Measurements from ENCODE around the gene PANK3. TPM values are rescaled to one million over a fixed set of nuclear protein-coding genes. Genes with fewer than 3 reads are reported as not detected.

The PANK3 gene
- total RNA-seq, 2 experiments from 2014 or later, result 58.7 to 60.6 TPM

DNA sequence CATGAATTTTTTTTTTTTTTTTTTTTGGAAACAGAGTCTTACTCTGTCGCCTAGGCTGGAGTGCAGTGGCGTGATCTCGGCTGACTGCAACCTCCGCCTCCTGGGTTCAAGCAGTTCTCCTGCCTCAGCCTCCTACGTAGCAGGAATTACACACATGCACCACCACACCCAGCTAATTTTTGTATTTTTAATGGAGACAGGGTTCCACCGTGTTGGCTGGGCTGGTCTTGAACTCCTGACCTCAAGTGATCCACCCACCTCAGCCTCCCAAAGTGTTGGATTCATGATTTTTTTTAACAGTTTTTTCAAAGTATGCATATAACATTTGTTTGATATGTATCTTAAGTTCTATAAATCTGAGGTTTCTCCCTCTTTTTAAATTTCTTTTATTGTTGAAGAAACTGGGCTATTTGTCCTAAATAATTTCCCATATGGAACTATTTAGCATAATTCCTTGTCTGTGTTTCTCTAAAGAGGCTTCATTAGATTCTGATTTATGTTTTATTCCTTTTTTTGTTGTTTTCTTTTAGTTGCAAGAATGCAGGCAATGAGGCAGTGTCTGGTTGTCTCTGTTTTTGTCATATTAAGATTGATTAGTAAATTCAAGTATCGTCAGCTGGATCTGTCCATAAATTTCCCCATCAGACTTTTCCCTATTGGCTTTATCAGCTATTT is 76.5 kb downstream of the PANK3 start:
- intact Hi-C loops (cut with micrococcal nuclease), result no loop called here
- CTCF ChIA-PET, result no interaction called here
- TF ChIP-seq, protein P1, sequence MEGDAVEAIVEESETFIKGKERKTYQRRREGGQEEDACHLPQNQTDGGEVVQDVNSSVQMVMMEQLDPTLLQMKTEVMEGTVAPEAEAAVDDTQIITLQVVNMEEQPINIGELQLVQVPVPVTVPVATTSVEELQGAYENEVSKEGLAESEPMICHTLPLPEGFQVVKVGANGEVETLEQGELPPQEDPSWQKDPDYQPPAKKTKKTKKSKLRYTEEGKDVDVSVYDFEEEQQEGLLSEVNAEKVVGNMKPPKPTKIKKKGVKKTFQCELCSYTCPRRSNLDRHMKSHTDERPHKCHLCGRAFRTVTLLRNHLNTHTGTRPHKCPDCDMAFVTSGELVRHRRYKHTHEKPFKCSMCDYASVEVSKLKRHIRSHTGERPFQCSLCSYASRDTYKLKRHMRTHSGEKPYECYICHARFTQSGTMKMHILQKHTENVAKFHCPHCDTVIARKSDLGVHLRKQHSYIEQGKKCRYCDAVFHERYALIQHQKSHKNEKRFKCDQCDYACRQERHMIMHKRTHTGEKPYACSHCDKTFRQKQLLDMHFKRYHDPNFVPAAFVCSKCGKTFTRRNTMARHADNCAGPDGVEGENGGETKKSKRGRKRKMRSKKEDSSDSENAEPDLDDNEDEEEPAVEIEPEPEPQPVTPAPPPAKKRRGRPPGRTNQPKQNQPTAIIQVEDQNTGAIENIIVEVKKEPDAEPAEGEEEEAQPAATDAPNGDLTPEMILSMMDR (IDR thresholded peaks at IDR 0.05), result no peak
- Mint-ChIP-seq H3K4me1 (ENCODE audit: low read depth) (no peaks in the 10 kb centered on the region), H3K4me3 (no peak overlapping the region), H3K27me3 (no peaks in the 10 kb centered on the region), H3K9me3 (no peaks in the 10 kb centered on the region), H3K36me3 (ENCODE audit: low read depth) (peaks cover 40% of the 10 kb centered on the region), H3K27ac (no peak overlapping the region)
- no peak for DNase-seq
- ATAC-seq, result no peak
- POLR2A ChIA-PET, result no interaction called here

Small RNAs within 50 kb of the gene (microRNA-seq; reads per million reads assigned to microRNA genes)
- gene MIR103A1 (ENCODE audit: borderline microRNAs expressed, borderline replicate concordance) (not detected), gene MIR103B1 (ENCODE audit: borderline microRNAs expressed, borderline replicate concordance) (not detected)

Other genes starting within 250 kb of the PANK3 start
- 100 to 1,000 TPM; 110 to 113 TPM for gene RARS1, start 92.9 kb downstream of the PANK3 start, total RNA-seq
- gene FBLL1, start 50.1 kb downstream of the PANK3 start, total RNA-seq, result under 1 TPM in 1 of 2 experiments, not detected in 1; 0.20 TPM

Data from activated CD8-positive, alpha-beta T cell treated with anti-CD3 and anti-CD28 coated beads for 36 hours (primary cell).